GM18508 (cell line): ENCODE measurements around the gene PEAK1.
A peak's percentile ranks its signal among the peaks of the same experiment; 100 is the strongest.

Experiments
- ATAC-seq: cut with Tn5 transposase; IDR thresholded peaks from one replicate; pipeline ENCODE4 v1.9.1; 2021; ENCODE audit warnings: moderate number of reproducible peaks; ENCODE audit not compliant: insufficient read depth, unreplicated experiment

PEAK1 gene

DNA sequence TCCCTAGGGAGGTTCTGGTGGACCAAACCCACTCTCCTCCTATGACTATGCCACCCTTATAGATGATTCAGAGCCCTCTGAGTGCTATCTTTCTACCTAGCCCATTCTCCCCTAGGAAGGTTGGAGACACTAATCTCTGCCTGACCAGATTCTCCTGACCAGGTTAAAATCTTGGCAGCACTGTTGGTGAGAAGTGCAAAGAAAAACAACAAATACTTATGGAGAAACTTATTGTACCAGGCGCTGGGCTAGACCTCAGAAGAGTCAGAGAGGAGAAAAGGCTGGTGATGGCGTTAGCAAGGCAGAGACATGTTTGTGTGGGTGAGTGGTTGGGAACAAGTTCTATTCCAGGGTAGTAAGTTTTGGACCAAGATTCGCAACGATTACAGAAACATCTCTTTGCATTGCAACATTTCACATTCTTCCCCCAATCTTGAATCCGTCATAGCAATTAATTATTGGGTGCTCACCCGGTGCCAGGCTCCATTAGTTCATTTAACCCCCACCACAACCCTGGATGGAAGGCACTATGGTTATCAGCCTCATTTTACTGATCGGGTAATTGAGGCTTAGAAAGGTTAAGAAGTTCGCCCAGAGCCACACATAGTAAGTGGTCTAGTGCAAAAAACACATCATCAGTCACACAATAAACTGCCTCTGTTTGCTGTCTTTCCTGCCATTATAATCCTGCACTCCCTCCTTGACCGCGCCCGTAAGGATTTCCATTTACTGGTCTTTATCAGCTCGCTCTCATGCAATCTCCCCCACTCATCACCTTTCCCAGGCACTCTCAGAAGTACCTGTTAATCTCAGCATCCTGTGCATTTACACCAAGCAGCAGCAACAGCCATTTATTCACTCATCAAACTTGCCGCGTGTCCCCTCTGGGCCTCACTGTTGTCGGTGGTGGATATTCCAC is 348.3 kb downstream of the PEAK1 start:
- ATAC-seq, result no peak

DNA sequence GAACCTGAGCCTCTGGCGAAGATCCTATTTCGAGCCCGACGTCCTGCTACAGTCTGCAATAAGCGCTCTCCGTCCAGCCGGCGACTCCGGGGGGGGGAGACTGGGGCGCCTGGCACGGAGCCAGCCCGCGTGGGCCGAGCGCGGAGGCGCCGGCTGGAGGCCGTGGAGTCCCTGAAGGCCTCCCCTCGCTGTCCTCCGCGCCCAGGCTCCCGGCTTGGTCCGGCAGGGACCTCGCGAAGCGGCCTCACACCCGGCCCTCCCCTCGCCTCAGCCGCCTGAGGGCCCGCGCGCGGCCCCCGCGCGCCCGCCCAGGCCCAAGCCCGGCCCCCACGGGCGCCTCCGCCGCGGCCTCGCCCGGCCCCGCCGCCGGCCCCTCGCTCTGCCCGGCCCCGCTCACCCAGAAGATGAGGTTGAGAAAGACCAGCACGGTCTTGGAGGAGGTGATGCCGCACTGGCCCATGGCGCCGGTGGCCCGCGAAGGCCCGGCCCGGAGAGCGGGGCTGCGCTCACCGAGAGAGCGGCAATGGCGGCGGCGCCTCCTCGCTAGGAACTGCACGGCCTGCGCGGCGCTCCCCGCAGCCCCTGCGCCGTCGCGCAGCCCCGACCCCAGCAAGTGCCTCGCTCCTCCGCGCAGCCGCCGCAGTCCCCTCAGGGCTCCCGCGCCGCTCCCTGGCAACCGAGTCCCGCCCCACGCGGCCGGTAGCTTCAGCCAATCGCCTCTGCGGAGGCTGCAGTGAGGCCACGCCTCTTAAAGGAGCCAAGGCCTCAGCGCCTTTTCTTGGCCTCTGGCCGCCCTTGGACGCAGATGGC is 349.2 kb downstream of the PEAK1 start, which contains the start of gene TSPAN3:
TSS of gene TSPAN3 (minus strand) at position 615 of the 810 bp plus-strand sequence. CDS start at position 460, 155 bp downstream.
- ATAC-seq, result peak; percentile 61

DNA sequence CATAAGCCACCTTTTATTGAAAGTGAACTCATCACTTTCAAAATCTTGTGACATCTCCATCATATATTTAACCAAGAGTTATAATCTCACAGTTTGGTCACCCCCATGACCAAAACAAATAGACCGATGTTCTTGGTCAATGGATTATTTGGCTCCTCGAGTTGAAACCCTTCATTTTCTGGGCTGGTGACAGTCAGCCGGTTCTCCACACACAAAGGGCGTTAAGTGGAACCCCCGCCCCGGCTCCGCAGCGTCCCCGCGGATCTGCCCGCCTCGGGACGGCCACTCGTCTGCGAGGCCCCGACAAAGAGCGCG is 349.8 kb downstream of the PEAK1 start:
- no peak for ATAC-seq

DNA sequence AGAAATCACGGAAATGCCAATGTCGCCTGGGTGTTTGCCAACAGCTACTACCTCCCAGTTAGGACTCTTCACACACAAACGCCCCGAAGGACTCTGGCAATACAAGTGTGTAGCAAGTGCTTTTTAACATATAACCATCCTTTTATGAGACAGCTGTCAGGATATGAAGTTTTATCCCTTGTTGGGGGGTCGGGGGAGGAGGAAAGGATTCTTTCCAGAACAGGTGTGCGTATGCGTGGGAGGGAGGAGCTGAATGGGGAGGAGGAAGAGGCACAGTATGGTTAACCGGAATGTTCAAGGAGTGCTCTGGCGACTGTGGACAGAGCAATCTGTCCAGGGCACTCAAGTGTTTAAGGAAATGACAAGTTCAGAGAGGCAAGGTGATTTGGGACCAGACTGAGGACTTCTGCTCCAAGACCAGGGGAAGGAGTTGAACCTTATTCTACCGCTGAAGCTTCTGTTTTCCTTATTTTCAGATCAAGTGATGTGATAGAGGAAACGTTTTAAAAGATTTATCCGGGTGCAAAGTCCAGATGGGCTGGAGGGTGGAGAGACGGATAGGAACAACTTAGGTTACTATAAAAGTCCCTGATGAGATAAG is 350.3 kb downstream of the PEAK1 start:
- no peak for ATAC-seq

DNA sequence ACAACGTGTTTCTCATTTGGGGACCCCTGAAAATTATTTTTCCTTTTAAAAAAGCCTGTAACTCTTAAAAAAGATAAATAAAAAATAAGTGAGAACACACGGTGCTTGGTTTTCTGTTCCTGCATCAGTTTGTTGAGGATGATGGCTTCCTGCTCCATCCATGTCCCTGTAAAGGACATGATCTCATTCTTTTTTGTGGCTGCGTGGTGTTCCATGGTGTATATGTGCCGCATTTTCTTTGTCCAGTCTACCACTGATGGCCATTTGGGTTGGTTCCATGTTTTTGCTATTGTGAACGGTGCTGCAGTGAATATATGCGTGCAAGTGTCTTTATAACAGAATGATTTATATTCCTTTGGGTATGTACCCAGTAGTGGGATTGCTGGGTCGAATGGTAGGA is 351.3 kb downstream of the PEAK1 start:
- no peak for ATAC-seq

DNA sequence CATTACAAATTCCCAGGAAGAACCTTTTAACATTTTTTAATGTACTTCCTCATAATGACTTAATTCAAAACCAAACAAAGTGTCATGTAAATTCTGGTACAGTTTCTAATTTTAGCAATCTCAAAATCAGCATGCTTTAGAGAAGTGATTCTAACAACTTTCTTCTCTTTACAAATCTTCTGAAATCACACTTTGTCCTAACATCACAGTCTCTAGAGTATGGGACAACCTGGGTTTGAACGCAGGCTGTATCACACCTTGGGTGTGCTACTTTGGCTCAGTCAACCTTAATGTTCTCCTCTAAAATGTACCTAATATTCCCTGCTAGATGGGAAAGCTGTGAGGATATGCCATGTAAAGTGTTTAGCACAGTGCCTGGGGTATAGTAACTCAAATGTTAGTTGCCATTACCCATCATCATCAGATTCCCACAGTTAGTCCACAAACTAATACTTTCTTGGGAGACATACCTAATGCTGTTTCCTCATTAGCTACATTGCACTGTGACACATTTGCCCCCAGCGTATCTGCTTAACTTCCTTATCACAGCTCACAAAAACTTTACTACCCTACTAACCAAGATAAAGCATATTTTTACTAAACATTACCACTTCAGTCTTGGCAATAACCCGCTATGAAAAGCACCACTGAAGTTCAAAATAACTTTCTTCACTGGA is 352.1 kb downstream of the PEAK1 start:
- no peak for ATAC-seq

DNA sequence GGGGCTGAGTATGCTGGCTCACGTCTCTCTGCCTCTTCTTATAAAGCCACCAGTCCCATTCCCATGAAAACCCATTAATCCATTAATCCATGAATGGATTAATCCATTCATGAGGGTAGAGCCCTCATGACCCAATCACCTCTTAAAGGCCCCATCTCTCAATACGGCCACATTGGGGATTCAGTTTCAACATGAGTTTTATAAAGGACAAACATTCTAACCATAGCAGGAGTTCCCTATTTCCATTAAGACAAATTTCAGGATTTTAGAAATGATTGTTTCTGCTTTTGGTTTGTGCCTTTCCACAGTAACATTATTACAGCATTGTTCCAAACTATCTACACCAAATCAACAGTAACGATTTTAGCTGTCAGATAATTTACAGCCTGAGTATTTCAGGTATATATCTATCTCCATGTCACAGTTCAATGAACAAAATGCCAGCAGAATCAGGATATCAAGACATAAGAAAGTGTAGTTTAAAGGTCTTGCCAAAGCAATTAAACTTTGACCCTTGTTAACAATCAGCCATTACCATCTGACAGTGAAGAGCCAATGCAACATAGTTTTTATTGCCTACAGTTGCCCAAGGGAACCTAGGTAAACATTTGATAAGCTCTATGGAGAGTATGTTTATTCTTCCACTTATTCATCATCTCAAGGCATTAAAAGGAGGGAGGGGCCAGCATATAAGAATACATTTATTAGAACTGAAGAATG is 352.8 kb downstream of the PEAK1 start:
- no peak for ATAC-seq

DNA sequence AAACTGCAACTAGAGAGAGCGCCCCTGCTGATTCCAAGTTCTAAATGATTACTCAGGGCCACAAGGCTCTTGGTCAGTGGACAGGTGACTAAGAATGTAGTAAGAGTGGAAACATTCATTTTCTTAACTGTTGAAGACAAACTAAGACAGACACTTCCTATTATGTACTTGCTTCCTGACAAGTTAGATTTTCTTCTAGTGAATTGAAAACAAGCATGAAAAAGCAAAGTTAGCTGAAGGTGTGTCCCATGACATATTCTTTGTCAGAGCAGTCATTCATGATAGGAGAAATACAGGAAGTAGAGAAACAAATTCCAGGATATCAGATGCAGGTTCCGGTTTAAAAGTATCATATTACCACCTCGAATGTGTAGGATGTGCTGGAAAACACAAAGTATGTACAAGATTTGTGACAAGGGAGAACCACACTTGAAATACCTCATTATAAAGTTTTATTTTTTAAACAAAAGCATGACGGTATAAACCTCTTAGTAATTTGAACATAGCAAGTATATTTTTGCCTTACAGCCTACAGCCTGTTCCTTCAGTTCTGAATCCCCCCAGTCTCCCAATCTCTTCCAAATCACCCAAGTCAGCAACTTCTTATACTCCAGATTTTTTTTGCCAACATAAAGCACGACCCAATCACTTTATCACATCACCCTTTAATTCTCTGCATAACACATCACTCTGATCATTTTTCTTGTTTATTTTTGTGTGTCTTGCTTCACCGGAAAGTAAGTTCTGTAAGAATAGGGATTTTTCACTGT is 355.2 kb downstream of the PEAK1 start:
- no peak for ATAC-seq

DNA sequence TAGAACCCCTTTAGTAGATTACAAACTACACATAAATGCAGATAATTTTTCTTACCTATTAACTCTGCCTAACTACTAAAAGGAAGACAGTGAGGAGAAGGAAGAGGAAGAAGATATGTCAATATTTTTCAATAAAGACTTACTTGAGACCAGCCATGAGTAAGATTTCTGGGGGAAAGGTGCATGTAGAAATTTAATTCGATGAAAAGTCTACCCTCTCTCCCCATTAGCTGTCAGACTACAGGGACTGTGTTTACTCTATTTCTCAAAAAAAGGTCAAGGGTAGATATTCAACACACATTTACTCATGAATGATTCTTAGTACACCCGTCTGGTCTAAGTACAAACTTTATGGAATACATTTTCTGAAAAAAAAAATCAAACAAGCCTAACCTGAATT is 355.8 kb downstream of the PEAK1 start:
- ATAC-seq, result no peak

DNA sequence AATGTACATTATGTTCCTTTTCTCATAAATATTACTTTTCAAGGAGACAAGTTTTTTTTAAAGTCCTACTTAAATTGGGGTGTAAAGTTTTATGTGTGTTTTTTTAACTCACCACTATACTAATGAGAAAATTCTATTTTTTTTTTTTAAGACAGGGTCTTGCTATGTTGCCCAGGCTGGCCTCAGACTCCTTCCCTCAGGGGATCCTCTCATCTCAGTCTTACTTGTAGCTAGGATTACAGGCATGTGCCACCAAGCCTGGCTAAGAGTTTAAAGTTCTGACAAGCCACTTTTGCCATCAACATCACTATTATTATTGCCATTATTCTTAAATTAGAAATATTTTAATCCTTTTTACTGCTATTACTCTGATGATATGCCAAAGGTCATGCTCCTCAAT is 356.7 kb downstream of the PEAK1 start:
- no peak for ATAC-seq

DNA sequence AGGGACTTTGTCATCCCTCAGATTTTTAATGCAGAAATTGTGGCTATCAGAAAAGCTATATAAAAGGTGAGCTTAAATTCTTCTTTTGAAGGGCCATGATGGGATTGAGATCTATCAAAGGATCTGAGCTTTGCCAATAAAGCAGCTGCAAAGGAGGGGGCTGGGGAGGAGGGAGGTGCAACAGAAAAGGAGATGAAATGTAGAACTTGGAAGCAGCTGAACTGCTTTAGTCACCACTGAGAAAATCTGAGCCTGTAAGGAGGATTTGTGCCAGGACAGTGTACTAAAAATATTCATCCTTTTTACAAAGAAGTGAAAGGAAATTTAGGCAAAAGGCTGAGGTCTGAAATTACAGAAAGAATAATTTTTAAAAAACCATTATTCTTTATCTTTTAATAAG is 359.4 kb downstream of the PEAK1 start:
- ATAC-seq, result no peak

DNA sequence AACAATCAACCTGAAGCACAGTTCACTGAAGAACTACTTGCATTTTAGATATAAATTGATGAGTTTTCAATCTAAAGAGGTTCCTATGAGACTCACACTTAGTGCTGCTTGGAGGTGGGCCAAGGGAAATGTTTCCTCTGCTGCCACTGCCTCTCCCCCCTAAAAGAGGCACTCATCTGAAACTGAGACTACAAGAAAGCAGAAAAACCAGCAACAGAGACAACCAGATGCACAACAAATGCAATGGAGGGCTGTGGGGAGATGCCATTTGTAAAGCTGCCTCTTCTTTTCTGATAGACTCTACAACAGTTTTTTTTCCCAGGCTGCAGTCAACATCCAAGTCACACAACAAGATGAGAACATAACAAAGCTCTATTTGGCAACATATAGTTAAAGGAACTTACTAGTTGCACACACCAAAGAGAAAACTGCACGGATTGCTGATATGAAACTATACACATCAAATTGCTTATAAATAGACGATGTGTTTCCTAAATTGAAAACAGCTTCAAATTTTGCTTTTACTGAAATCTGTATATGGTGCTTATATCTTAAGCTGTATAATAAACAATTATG is 360.0 kb downstream of the PEAK1 start:
- ATAC-seq, result no peak

DNA sequence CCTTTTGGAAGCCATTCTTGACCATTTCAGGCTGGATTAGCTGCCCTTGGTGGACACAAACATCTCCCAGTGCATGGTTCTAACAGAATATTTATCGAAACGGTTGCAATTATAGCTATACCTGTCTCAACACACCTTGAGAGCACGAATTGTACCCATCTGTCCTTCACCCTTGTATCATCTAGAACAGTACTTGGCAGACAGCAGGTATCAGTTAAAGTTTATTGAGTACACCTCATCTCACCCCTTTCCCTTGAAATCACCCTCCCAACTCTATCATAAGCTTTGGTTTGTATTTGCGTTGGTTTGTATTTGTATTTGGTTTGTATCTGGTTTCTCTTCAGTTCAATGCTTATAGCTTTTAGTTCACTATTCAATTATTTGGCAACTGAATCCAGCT is 361.4 kb downstream of the PEAK1 start:
- ATAC-seq, result no peak

DNA sequence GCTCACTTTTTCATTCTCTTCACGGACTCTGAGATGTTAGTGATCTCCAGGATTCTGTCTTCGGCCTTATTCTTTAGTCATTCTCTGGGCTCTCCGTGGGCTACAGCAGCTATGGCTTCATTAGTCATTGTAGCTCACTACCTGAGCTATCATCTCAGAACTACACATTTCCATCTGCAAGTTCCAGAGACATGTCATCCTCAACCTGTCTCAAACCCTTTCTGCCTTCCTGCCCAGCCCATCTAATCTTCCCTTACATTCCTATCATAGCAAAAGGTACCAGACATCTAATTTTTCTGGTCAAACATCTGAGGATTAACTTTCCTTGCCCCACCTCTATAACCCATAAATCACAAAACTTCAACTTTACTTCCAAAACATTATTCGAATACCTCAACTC is 362.2 kb downstream of the PEAK1 start:
- ATAC-seq, result no peak

DNA sequence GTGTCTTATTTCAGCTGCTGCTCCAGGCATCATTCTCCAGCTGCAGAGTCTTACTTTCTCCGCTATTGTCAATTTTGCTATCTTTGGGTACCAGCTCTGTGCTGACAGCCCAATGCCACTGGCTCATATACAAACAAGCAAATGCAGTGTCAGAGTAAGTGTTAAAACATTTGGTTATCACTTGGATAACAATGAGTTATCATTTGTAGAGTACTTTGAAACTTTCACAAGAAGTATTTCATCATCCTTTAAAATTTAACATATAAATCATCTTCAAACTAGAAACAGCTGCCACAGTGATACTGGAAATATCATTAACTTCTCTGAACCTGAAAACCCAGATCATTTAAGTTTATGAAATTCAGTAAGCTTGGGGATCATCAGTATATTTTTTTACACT is 362.8 kb downstream of the PEAK1 start:
- no peak for ATAC-seq

DNA sequence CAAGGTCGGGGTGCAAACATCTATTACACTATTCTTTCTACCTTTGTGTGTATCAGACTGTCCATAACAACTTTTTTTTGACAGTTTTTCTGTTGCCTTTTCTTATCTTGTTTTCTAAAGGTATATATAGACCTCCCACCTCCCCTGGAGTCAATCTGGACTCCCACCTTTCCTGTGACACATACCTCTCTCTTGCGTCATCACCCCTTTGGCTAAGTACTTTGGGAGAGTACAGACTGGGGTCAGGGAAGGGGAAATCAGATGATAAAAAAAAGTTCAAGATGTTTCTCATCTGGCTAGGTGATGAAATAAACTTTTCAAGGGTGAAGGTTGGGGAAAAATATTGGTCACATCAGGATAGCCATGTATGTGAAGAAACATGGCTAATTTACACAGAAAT is 366.2 kb downstream of the PEAK1 start:
- no peak for ATAC-seq

DNA sequence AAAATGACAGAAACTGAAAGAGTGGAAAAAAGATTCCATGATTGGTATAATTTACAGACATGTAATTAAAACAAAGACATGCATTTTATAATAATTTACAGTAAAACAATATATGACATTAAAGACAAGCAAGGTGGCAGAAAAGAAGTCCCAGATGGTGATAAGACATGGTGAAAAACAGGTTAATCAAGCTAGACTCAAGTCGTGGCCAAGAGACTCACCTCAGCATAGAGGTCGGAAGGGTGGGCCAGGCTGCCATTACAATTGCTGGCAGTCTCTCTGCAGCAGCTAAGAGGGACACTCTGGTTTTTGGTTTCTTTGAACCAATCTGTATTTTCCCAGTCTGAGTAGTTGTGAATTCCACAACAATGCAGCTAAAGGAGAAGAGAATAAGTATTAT is 367.3 kb downstream of the PEAK1 start:
- no peak for ATAC-seq
